VCaP (cell line): ENCODE data around the gene GSG1L.
A peak's percentile ranks its signal among the peaks of the same experiment; 100 is the strongest.

Source experiments
- H3K27ac ChIP-seq: fragments of 450-650 bp; 2 replicates; pipeline ENCODE4 v1.5.1; 2017
- TF ChIP-seq, protein P1 (sequence below): fragments of 450-650 bp; conservative IDR thresholded peaks from 2 replicates; pipeline ENCODE4 v1.5.1; 2017; ENCODE audit warnings: mild to moderate bottlenecking, moderate library complexity

The GSG1L gene

DNA sequence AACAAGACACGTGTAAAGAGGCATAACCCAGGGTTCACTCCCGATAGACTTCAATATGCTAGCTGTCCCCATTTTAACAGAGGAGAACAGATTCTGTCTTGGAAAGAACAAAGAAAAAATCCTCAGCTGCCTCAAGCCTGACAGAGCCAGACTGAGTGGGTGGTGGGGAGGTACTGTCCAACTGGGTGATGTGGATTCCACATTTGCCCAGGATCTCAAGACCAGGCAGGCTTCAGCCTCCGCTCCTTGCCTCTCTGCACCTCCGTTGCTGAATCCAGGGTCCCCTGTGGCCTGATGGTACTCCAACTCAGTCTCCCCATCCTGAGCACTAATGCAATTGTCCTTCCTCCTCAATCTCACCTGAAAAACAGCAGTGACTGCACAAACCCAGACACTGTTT lies 163.8 kb downstream of the GSG1L start:
- H3K27ac ChIP-seq, result no peak overlapping the region
- TF ChIP-seq, protein P1, sequence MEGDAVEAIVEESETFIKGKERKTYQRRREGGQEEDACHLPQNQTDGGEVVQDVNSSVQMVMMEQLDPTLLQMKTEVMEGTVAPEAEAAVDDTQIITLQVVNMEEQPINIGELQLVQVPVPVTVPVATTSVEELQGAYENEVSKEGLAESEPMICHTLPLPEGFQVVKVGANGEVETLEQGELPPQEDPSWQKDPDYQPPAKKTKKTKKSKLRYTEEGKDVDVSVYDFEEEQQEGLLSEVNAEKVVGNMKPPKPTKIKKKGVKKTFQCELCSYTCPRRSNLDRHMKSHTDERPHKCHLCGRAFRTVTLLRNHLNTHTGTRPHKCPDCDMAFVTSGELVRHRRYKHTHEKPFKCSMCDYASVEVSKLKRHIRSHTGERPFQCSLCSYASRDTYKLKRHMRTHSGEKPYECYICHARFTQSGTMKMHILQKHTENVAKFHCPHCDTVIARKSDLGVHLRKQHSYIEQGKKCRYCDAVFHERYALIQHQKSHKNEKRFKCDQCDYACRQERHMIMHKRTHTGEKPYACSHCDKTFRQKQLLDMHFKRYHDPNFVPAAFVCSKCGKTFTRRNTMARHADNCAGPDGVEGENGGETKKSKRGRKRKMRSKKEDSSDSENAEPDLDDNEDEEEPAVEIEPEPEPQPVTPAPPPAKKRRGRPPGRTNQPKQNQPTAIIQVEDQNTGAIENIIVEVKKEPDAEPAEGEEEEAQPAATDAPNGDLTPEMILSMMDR, result no peak

DNA sequence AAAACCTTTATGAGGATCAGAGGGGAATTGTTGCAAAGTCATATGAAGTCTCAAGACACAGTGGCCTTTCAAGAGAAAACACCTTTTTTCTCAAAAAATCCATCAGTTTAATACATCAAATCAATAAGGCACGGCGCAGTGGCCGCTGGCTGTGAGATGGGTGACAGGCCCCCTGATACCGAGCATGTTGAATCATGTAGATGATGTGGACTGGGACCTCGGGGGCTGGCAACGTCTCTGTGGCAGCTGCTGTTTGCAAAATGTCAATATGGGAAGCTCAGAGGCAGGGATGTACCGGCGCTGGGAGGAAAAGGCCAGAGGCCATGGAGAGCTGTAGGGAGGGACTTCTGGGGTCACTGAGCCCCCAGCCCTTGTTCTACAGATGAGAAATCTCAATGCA lies 169.1 kb downstream of the GSG1L start:
- H3K27ac ChIP-seq, result peak overlapping the region; percentile 56
- TF ChIP-seq, protein P1, result no peak

DNA sequence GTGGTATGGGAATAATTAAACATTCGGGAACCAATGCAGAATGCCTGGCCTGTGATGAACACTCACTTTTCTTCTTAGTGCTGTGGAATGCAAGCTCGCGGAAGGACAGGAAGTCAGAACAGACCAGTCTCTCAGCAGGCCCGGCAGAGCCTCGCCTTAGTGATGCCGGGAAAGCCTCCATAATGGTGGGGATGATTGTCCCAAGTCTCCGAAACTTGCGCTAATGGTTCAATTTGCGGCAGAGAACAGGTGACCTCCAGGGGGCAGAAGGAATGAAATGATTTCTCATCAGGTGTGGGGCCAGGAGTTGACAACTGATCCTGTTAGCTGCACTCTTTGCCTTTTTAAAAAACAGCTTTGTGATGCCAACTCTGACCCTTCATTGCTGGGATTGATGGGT lies 170.6 kb downstream of the GSG1L start:
- no peak overlapping the region for H3K27ac ChIP-seq
- TF ChIP-seq, protein P1, result no peak

DNA sequence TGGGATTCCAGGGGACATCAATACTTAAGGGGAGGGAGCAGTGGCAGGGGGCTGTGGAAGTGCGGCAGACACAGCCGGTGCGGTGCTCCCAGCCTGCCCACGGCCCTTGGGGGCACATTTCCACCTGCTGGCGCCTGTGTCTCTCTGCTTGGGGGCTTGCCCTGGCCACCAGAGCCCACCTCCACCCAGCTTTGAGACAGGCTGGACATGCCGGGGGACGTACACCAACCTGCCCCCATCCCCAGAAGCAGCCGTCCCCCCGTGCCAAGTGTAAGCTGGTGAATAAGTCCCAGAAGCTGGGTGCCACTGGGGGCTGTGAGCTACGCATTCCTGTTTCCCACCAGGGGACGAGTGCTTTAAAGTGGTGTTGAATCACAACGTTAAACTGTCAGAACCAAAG lies 172.6 kb downstream of the GSG1L start:
- H3K27ac ChIP-seq, result no peak overlapping the region
- TF ChIP-seq, protein P1, result no peak

DNA sequence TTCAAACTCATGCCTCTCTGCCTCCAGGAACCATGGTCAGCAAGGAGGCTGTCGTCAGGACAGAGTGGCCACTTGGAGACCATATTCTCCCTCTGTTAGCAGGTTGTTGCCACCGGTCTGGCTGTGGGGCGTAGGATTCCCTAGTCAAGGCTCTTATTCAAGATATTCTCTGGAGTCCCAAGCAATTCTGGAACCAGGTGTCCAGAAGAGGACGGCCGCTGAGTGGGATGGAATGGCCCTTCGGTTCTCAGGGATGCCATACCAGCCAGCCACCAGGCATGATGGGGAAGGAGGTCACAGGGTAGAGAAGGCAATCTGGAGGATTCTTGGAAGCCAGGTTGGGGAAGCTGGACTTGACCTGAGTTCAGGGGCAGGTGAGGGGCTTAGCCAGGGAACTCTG lies 173.5 kb downstream of the GSG1L start:
- TF ChIP-seq, protein P1, result no peak
- no peak overlapping the region for H3K27ac ChIP-seq

DNA sequence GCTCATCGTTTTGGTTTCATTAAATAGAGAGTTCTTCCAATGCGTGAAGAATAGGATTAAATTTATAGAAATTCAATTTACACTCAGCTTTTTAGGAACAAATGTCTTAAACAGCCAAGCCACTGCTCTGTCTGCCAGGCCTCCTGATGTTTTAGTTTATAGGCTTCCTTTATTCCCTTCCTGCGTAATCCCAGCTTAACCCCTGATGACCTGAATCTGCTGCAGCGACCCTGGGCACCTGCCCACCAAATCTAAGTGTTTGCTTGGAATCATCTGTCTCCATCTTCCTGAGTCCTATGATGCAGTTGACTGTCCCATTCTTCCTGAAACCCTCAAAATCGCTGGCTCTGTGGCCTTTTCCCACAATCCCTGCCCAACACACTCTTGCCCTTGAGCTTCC lies 179.9 kb downstream of the GSG1L start:
- TF ChIP-seq, protein P1, result no peak

DNA sequence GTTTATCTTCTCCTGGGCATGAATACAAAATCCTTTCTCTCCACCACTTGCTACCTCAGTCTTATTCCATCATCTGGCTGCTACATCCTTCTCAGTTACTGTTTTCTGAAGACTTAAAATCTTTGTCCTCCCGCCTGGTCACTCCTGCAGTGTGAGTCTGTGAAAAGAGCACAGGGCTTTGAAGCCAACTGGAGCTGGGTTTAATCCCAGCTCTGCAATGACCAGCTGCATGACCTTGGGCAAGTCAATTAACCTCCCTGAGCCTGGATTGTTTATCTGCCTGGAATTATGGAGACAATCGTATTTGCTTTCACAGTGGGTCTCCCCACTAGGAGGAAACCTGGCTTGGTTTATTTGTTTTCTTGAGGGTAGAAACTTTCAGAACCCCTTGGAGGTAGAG lies 183.2 kb downstream of the GSG1L start:
- TF ChIP-seq, protein P1, result no peak
- H3K27ac ChIP-seq, result no peak overlapping the region

More for the DNA sequence above, 179.9 kb downstream of the GSG1L start:
- no peak overlapping the region for H3K27ac ChIP-seq
